Ramos (cell line): ENCODE data around the gene ACSL1.

Source experiments
- in situ Hi-C: fragments of 300-500 bp; cut with MboI; formaldehyde crosslinking; loops from one replicate; pipeline ENCODE4 v1.14.3; 2022; ENCODE audit warnings: low sequenced_read_pairs; ENCODE audit not compliant: unreplicated experiment

ACSL1 gene

DNA sequence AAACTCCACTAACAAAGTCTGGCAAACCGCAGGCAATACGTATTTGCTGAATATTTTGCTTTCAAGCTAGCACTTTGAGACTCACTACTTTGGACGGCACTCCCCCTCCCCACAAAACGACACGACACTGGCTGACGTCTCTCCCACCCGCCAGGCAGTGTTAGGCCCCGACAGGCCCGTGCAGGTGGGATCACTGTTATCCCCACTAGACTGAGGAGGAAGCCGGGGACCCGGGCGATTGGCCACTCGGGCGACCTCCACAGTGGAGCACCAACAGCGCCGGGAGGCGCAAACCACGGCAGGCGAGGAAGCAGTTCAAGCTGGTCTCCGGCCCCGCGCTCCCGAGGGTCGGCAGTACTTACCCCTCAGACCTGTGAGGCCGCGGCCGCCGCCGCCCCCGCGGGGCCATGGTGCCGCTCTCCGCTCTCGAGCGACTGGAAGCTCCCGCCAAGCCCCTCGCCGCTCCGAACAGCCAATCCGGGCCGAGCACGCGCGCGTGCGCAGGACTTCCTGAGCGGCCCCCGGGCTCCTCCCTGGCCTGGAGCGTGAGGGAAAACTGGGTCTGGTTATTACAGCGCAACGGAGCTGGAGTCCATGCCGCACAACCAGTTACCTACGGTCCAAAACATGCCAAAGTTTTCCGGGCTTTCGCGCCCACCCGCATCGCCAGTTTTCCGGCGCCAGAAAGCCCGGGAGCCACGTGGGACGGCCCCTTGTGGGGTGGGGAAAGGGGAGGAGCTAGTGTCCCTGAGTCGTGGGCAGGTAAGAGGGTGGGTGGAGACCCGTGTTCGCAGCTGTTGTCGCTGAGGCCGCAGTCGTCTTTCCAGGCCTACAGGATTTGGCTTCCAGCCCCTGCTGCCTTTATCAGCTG lies 91.9 kb downstream of the ACSL1 start, which contains the start of gene CENPU:
Gene CENPU (minus strand): TSS at position 443 of the 871 bp plus-strand sequence. CDS start 34 bp downstream, at position 409.
- in situ Hi-C loops = no loop called here

DNA sequence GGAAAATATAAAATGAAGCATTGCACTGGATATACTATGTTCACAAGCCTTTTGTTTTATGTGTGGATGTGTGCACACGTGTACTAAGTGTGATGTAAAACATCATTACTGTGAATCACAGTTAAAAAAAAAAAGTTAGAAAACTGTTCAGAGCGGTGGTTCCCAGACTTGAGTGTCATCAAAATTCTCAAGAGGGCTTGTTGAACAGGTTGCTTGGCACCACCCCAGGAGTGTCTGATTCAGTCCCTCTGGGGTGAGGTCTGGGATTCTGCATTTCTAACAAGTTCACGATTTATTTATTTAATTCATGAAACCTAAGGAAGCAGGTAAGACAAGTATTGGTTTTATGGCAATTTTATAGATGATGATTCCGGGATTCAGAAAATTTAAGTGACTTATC lies 93.6 kb downstream of the ACSL1 start:
- in situ Hi-C loops = no loop called here

DNA sequence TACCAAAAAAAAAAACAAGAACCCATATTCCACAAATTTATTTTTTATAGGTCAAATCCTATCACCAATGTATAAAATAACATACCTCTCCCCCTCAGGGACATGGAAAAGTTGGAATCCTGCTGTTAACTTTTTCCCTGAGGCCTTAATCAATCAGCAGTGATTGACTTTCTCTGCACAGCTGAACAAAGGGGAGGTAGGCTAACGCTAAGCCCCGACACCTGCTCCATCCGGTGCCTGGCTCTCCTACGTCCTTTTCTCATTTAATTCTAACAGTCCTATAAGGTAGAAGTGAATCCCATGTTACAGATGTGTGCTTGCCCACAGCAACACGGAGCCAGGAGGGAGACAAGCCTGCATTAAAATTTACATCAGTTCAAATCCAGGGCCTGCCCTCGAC lies 94.7 kb downstream of the ACSL1 start:
- in situ Hi-C loops = no loop called here

DNA sequence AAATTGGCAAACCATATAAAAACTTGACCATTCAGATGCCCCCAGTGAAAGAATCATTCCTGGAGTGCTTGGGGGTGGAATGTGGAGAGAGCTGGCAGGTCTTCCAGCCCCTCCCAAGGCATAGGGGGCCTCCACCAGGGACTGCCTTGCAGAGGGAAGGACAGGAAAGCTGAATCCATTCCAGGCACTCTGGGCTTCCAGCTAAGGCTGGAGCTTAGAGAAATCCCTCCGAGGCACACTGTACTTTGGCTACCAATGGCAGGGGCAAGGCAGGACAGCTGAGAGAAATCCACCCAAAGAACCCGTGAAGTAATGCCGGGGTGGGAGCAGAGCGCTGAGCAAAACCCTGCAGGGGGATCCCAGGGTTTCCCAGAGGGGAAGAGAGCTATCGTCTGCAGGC lies 95.8 kb downstream of the ACSL1 start:
- in situ Hi-C loops = no loop called here

DNA sequence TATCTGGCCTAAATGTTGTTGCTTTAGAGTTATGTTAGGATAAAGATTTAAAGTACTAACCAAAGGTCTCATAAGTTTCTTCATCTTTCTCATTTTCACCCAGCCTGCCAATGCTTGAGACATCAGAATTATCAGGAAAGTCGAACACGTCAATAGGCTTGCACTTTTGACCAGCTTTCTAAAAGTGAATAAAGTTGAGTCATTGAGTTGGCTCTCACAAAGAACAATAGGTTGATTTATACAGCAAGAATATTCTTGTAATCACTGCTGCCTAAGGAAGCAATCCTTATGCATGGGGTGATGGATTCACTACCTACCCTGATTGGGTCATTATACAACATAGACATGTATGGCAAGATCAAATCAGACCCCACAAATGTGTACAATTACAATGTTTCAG lies 96.9 kb downstream of the ACSL1 start:
- in situ Hi-C loops = no loop called here

DNA sequence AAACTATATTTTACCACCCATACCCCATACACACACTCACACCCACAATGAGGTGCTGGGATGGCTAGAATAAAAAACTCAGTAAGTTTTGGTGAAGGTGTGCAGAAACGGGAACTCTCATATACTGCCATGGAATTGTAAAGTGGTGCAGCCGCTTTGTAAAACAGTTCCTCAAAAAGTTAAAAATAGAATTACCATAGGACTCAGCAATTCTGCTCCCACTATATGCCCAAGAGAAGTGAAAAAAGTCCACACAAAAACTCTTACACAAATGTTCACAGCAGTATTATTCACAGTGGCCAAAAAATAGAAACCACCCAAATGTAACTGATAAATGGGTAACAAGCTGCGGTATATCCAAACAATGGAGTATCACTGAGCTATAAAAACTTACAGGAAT lies 98.3 kb downstream of the ACSL1 start:
- in situ Hi-C loops = no loop called here

DNA sequence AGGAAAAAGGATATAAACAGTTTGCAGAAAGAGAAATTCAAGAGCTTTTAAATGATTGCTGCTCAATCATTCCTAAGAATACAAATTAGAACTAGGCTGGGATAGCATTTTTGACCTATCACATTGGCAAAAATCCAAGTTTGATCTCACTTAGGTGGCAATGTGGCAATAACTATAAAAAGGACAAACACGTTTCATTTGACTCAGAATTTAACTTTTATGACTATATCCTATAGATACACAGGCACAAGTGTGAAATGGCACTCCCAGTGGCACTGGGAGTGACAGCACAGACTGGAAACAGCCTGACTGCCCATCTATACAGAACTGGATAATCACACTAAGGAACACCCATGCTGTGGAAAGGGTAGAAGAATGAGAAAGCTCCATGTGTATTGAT lies 103.0 kb downstream of the ACSL1 start:
- in situ Hi-C loops = loop anchor here (5.0 kb wide), 1 partner anchor 70 kb away; no protein-coding TSS in a partner anchor

DNA sequence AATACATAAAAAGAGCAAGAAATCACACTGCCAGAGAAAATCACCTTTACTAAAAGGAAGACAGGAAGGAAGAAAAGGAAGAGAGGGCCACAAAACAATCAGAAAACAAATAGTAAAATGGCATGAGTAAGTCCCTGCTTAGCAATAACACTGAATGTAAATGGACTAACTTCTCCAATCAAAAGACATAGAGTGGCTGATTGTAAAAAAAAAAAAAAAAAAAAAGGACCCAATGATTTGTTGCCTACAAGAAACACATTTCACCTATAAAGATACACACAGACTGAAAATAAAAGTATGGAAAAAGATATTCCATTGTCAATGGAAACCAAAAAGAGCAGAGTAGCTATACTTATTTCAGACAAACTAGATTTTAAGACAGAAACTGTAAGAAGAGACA lies 104.5 kb downstream of the ACSL1 start:
- in situ Hi-C loops = loop anchor here (5.0 kb wide), 1 partner anchor 69 kb away; no protein-coding TSS in a partner anchor

DNA sequence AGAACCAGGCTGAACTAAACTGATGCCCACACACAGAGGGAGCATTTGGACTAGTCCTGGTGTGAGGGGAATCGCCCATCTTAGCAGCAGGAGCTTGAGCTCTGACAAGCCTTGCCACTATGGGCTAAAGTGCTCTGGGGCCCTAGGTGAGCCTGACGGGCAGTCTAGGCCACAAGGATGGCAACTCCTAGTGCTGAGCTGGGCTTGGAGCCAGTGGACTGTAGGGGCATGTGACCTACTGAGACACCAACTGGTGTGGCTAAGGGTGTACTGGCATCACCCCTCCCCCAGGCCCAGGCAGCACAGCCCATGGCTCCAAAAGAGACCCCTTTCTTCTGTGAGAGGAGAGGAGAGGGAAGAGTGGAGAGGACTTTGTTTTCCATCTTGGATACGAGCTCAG lies 106.4 kb downstream of the ACSL1 start:
- in situ Hi-C loops = no loop called here

DNA sequence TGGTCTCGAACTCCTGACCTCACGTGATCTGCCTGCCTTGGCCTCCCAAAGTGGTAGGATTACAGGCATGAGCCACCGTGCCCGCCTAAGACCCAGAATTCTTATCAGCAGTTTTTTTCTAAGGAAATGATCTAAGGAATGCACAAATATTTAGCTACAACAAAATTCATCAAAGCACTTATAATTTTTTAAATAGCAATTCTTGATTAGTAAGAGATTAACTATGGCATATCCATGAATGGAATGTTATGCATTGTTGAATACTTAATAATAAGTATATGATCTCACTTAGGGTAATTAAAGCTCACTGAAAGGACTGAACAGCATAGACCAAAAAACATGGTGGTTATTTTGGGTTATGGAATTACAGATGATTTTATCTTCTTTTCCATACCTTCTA lies 110.2 kb downstream of the ACSL1 start:
- in situ Hi-C loops = no loop called here

DNA sequence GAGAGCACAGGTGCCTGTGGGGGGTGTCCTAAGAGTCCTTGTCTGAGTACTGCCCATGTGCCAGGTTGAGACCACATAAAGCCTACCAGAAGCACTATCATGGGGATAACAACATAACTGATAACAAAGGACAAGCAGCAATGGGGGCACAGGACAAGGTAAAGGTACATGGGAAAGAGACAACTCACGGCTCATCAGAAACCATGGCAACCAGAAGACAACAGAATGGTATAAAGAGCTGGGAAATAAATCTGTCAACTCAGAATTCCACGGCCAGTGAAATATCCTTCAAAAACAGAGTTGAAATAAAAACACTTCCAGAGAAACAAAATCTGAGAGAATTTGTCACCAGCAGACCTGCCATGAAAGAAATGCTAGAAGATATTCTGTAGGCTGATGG lies 111.9 kb downstream of the ACSL1 start:
- in situ Hi-C loops = no loop called here

DNA sequence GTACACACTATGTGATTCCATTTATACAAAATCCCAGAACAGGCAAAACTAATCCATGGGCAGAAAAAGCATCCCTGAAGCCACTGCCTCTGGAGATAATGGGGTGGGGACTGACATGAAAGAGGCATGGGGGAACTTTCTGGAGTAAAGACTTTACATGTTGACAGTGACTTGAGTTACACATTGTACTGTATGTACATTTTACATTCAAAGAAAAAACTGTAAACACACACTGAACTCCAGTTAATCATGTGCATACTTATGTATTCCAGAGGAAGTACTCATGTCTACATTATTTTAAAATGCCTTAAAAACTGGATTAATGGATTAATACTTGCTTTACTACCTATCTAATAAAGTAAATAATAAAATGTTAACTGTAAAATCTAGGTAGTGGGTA lies 113.4 kb downstream of the ACSL1 start:
- in situ Hi-C loops = no loop called here

DNA sequence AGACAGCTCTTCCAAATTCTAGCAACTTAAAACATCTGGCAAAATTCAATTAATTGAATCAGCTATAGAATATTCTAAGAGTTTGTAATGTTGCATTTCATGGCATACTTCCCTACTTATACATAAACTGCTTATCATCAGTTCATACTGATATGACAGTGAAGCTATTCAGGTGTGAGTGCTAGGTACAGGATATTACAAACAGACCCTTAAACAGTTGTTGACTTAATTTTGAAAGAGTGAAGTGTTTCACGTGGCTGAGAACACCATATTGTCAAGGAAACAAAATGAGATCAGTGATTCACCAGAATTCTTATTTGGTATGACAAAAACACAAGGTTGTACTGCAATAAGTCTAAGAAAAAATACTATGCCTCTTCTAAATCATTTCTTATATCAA lies 119.3 kb downstream of the ACSL1 start:
- in situ Hi-C loops = no loop called here

DNA sequence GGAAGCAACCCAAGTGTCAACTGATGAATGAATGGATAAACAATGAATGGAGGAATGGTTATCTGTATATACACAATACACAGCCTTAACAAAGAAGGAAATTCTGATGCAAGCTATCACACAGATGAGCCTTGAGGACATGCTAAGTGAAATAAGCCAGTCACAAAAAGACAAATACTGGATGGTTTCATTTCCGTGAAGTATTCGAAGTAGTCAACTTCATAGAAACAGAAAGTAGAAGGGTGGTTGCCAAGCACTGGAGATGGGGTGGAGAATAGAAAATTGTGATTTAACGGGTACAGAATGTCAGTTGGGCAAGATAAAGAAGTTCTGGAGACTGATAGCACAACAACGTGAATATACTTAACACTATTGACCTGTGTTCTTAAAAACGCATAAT lies 120.1 kb downstream of the ACSL1 start:
- in situ Hi-C loops = no loop called here
